H9 (cell line): Measurements from ENCODE around the gene KLHDC10. TPM values are rescaled to one million over a fixed set of nuclear protein-coding genes. Genes with fewer than 3 reads are reported as not detected.

Experiments
- DNase-seq: peaks from one replicate; pipeline ENCODE4 v3.0.0-alpha.2; 2017
- H2AFZ ChIP-seq: one replicate; pipeline ENCODE4 v1.6.1; 2013; ENCODE audit warnings: mild to moderate bottlenecking, low read length, control low read depth, moderate library complexity
- H2AK5ac ChIP-seq: 2 replicates; pipeline ENCODE4 v1.6.1; 2013; ENCODE audit warnings: low read length, control low read depth, mixed read lengths; ENCODE audit not compliant: insufficient read length
- H2BK120ac ChIP-seq: one replicate; pipeline ENCODE4 v1.6.1; 2013; ENCODE audit warnings: low read depth, mild to moderate bottlenecking, low read length, control low read depth, inconsistent platforms; ENCODE audit not compliant: poor library complexity, severe bottlenecking
- H2BK12ac ChIP-seq: 2 replicates; pipeline ENCODE4 v1.6.1; 2013; ENCODE audit warnings: low read length, control low read depth, mixed read lengths, low read depth; ENCODE audit not compliant: insufficient read length
- H2BK15ac ChIP-seq: 2 replicates; pipeline ENCODE4 v1.6.1; 2013; ENCODE audit warnings: low read depth, low read length, control low read depth
- H2BK20ac ChIP-seq: one replicate; pipeline ENCODE4 v1.6.1; 2013; ENCODE audit warnings: low read depth, mild to moderate bottlenecking, low read length, control low read depth, inconsistent platforms; ENCODE audit not compliant: poor library complexity, severe bottlenecking
- H2BK5ac ChIP-seq: 2 replicates; pipeline ENCODE4 v1.6.1; 2013; ENCODE audit warnings: low read length, control low read depth, mixed read lengths; ENCODE audit not compliant: insufficient read length
- H3K14ac ChIP-seq: 2 replicates; pipeline ENCODE4 v1.6.1; 2013; ENCODE audit warnings: low read length, control low read depth; ENCODE audit not compliant: insufficient read depth
- H3K18ac ChIP-seq: 2 replicates; pipeline ENCODE4 v1.6.1; 2013; ENCODE audit warnings: low read depth, mild to moderate bottlenecking, mixed read lengths, low read length, control low read depth; ENCODE audit not compliant: insufficient read length
- H3K23ac ChIP-seq: 2 replicates; pipeline ENCODE4 v1.6.1; 2013; ENCODE audit warnings: low read length, control low read depth, mixed read lengths, low read depth; ENCODE audit not compliant: insufficient read length
- H3K23me2 ChIP-seq: 2 replicates; pipeline ENCODE4 v1.6.1; 2013; ENCODE audit warnings: low read depth, mild to moderate bottlenecking, mixed read lengths, low read length, control low read depth; ENCODE audit not compliant: insufficient read length, poor library complexity, severe bottlenecking
- H3K27ac ChIP-seq: 2 replicates; pipeline ENCODE4 v1.5.1; 2013; ENCODE audit warnings: low read length, control low read depth, mixed read lengths, low read depth; ENCODE audit not compliant: insufficient read length
- H3K27me3 ChIP-seq: 2 replicates; pipeline ENCODE4 v1.6.1; 2013; ENCODE audit warnings: low read length, control low read depth, inconsistent platforms; ENCODE audit not compliant: insufficient read depth
- H3K4ac ChIP-seq: 2 replicates; pipeline ENCODE4 v1.6.1; 2013; ENCODE audit warnings: low read depth, mild to moderate bottlenecking, control low read depth, inconsistent platforms, low read length, moderate library complexity
- H3K4me1 ChIP-seq: 2 replicates; pipeline ENCODE4 v1.6.1; 2013; ENCODE audit warnings: low read length, control low read depth, inconsistent platforms; ENCODE audit not compliant: insufficient read depth
- H3K4me2 ChIP-seq: 2 replicates; pipeline ENCODE4 v1.6.1; 2013; ENCODE audit warnings: low read length, control low read depth, mixed read lengths; ENCODE audit not compliant: insufficient read length, insufficient read depth
- H3K56ac ChIP-seq: 2 replicates; pipeline ENCODE4 v1.6.1; 2013; ENCODE audit warnings: low read depth, mild to moderate bottlenecking, mixed read lengths, low read length, control low read depth; ENCODE audit not compliant: insufficient read length
- H3K79me1 ChIP-seq: 2 replicates; pipeline ENCODE4 v1.6.1; 2013; ENCODE audit warnings: low read depth, mild to moderate bottlenecking, moderate library complexity, low read length, control low read depth, inconsistent platforms; ENCODE audit not compliant: insufficient read depth, poor library complexity, severe bottlenecking
- H3K79me2 ChIP-seq: 2 replicates; pipeline ENCODE4 v1.6.1; 2013; ENCODE audit warnings: low read length, control low read depth, inconsistent platforms; ENCODE audit not compliant: insufficient read depth
- H3K9ac ChIP-seq: 2 replicates; pipeline ENCODE4 v1.6.1; 2013; ENCODE audit warnings: low read length, control low read depth, mixed read lengths; ENCODE audit not compliant: insufficient read length; ENCODE audit errors: extremely low read depth
- H3K9me3 ChIP-seq: one replicate; pipeline ENCODE4 v1.6.1; 2013; ENCODE audit warnings: low read depth, low read length, inconsistent platforms; ENCODE audit not compliant: control insufficient read depth
- H3T11ph ChIP-seq: one replicate; pipeline ENCODE4 v1.6.1; 2013; ENCODE audit warnings: mild to moderate bottlenecking, low read length, control low read depth, inconsistent platforms
- H4K20me1 ChIP-seq: one replicate; pipeline ENCODE4 v1.6.1; 2013; ENCODE audit not compliant: control insufficient read depth, insufficient read length, insufficient read depth
- H4K5ac ChIP-seq: 2 replicates; pipeline ENCODE4 v1.6.1; 2013; ENCODE audit warnings: low read depth, mild to moderate bottlenecking, mixed read lengths, low read length, control low read depth; ENCODE audit not compliant: insufficient read length
- H4K8ac ChIP-seq: replicated peaks from 2 replicates; pipeline ENCODE4 v1.6.1; 2013; ENCODE audit warnings: low read length, control low read depth, mixed read lengths, low read depth; ENCODE audit not compliant: insufficient read length
- H4K91ac ChIP-seq: 2 replicates; pipeline ENCODE4 v1.6.1; 2013; ENCODE audit warnings: low read depth, mild to moderate bottlenecking, moderate library complexity, mixed read lengths, low read length, control low read depth; ENCODE audit not compliant: insufficient read length
- H3K27ac Mint-ChIP-seq, 3 experiments: 2 replicates in 2 of 3; 3 replicates in 1 of 3; pipeline ENCODE4 v1.8.0; 2020 to 2021; ENCODE audit warnings: mixed read lengths in 3 of 3, mild to moderate bottlenecking in 1 of 3, moderate library complexity in 1 of 3
- H3K27me3 Mint-ChIP-seq: 2 replicates; pipeline ENCODE4 v1.8.0; 2021; ENCODE audit warnings: low read depth, mild to moderate bottlenecking, moderate library complexity, mixed read lengths
- H3K36me3 Mint-ChIP-seq, 3 experiments: 2 replicates in 2 of 3; 3 replicates in 1 of 3; pipeline ENCODE4 v1.8.0; 2020 to 2021; ENCODE audit warnings: low read depth in 3 of 3, mixed read lengths in 3 of 3; ENCODE audit not compliant: insufficient read depth in 1 of 3
- H3K4me1 Mint-ChIP-seq, 2 experiments: 2 replicates each; pipeline ENCODE4 v1.8.0; 2020; ENCODE audit warnings: mixed read lengths in 2 of 2
- H3K4me3 Mint-ChIP-seq, 2 experiments: 2 replicates in 1 of 2; 3 replicates in 1 of 2; pipeline ENCODE4 v1.8.0; 2020 to 2021; ENCODE audit warnings: mild to moderate bottlenecking in 2 of 2, mixed read lengths in 2 of 2, moderate library complexity in 1 of 2
- H3K9me3 Mint-ChIP-seq, 2 experiments: 2 replicates in 1 of 2; 3 replicates in 1 of 2; pipeline ENCODE4 v1.8.0; 2020; ENCODE audit warnings: mild to moderate bottlenecking in 2 of 2, mixed read lengths in 2 of 2, moderate library complexity in 1 of 2
- CTCF ChIP-seq: fragments of 200-600 bp; sonication (generic); conservative IDR thresholded peaks from 3 replicates; pipeline ENCODE4 v1.8.0; 2021; ENCODE audit warnings: antibody characterized with exemption, mild to moderate bottlenecking
- WGBS: extraction: QIAGEN DNeasy Blood & Tissue Kit; methylation state at CpG from one replicate; pipeline ENCODE4 v1.1.7; 2013; ENCODE audit warnings: missing lambda C conversion rate, low lambda C conversion rate, mixed read lengths; ENCODE audit not compliant: insufficient read length; ENCODE audit errors: extremely low coverage; 5-methylcytosine and 5-hydroxymethylcytosine counted together
- total RNA-seq: library from RNA; stranded (reverse); gene quantifications from 2 replicates; pipeline ENCODE4 v1.2.1, GENCODE V29; 2021

The KLHDC10 gene
- total RNA-seq, 1 experiment from 2014 or later = 17.3 TPM

DNA sequence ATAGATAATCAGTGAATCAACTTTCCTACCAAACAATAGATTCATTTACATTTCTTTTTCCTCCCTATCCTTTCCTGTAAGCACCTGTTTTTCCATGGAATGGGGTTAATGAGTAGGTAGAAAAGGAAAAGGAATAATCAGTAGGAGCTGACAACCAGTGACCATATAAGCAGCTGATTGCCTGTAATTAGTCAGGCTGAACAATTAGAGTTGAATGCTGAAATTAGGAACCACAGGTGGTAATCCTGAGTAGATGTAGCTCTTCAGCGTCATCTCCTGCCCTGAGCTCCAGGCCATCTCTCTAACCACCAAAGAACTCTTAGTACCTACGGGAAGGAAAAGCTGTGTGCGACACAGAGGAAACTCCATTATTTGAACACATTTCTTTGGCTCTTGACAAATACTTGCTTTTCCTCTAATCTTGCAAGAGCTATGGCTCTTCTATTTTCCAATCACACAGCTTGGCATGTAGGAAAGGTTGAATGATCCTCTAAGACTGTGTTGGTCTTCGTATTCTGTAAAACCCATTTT lies 63.8 kb downstream of the KLHDC10 start:
- Mint-ChIP-seq H3K36me3 (peaks cover 9 to 27% (median 25%) of the 10 kb centered on the region in 3 experiments), H3K4me3 (no peak overlapping the region), H3K9me3 (no peaks in the 10 kb centered on the region), H3K27ac (no peak overlapping the region; a peak in 1 of 7 replicates), H3K4me1 (peaks cover 7 to 22% of the 10 kb centered on the region in 2 experiments; a peak in 3 of 4 replicates), H3K27me3 (peaks cover 3% of the 10 kb centered on the region; the same call in 1 of the 2 replicates)
- no peak overlapping the region for H3K4ac ChIP-seq
- no peaks in the 10 kb centered on the region for H3K23me2 ChIP-seq
- H3K4me2 ChIP-seq = no peak overlapping the region
- H3K79me2 ChIP-seq = no peaks in the 10 kb centered on the region
- no peak for DNase-seq
- no peak overlapping the region for H3T11ph ChIP-seq
- no peak overlapping the region for H3K27ac ChIP-seq
- no peak overlapping the region for H2BK12ac ChIP-seq
- H2BK15ac ChIP-seq = no peak overlapping the region
- H3K79me1 ChIP-seq = no peaks in the 10 kb centered on the region
- H3K23ac ChIP-seq = no peak overlapping the region
- H3K9me3 ChIP-seq = no peaks in the 10 kb centered on the region
- no peak overlapping the region for H3K18ac ChIP-seq
- no CpG with 5 or more reads among the region's 4 CpGs for WGBS
- no peak overlapping the region for H2AK5ac ChIP-seq
- no peak overlapping the region for H3K9ac ChIP-seq
- H3K4me1 ChIP-seq = no peaks in the 10 kb centered on the region
- H3K27me3 ChIP-seq = no peaks in the 10 kb centered on the region
- no peak overlapping the region for H3K56ac ChIP-seq
- no peak overlapping the region for H4K91ac ChIP-seq
- H4K5ac ChIP-seq = no peak overlapping the region
- H2BK5ac ChIP-seq = no peak overlapping the region
- no peak overlapping the region for H2BK20ac ChIP-seq
- no peak for TF ChIP-seq CTCF
- peaks cover 4% of the 10 kb centered on the region for H4K20me1 ChIP-seq
- no peak overlapping the region for H2AFZ ChIP-seq
- no peak overlapping the region for H2BK120ac ChIP-seq
- H4K8ac ChIP-seq = no peak overlapping the region
- H3K14ac ChIP-seq = no peak overlapping the region
